Occipital lobe (tissue), 2 donors: Measurements from ENCODE around the gene SPSB1. TPM values are rescaled to one million over a fixed set of nuclear protein-coding genes. Genes with fewer than 3 reads are reported as not detected.
"Not testable (repeated sequence)": the region's sequence is repeated elsewhere in the genome, so short reads cannot be mapped to it uniquely, and the experiment has no call there.

Experiments
- DNase-seq: peaks from one replicate; lab custom pipeline; 2025; lab: John Stamatoyannopoulos, UW
- total RNA-seq: library from RNA; depleted of rRNA; stranded (reverse); fragments of >200 nt; gene quantifications from one replicate; pipeline ENCODE4 v1.2.3, GENCODE V29; 2014

Gene SPSB1
- total RNA-seq, 1 donor from 2014 or later, result 2.3 TPM

- peak; percentile 41 for DNase-seq
Measured at GRCh38 chr1:9363061-9363471, 70.4 kb downstream of the SPSB1 start.

- DNase-seq, result no peak
Measured at GRCh38 chr1:9366298-9366697, 73.6 kb downstream of the SPSB1 start.

- DNase-seq, result no peak
Measured at GRCh38 chr1:9366943-9367780, 74.5 kb downstream of the SPSB1 start.

- no peak for DNase-seq
Measured at GRCh38 chr1:9367806-9368205, 75.1 kb downstream of the SPSB1 start.

GRCh38 chr1:9368356-9368755, 75.7 kb downstream of the SPSB1 start:
- DNase-seq, result no peak

- DNase-seq, result no peak
Measured at GRCh38 chr1:9369964-9370788, 77.5 kb downstream of the SPSB1 start.

GRCh38 chr1:9371391-9371935, 78.8 kb downstream of the SPSB1 start:
- DNase-seq, result no peak

GRCh38 chr1:9371951-9372350, 79.3 kb downstream of the SPSB1 start:
- no peak for DNase-seq

GRCh38 chr1:9373619-9374018, 80.9 kb downstream of the SPSB1 start:
- no peak for DNase-seq

GRCh38 chr1:9374748-9375341, 82.2 kb downstream of the SPSB1 start:
- DNase-seq, result no peak

- no peak for DNase-seq
Measured at GRCh38 chr1:9375912-9376311, 83.2 kb downstream of the SPSB1 start.

- no peak for DNase-seq
Measured at GRCh38 chr1:9376430-9376829, 83.7 kb downstream of the SPSB1 start.

- DNase-seq, result no peak
Measured at GRCh38 chr1:9376886-9377333, 84.2 kb downstream of the SPSB1 start.

GRCh38 chr1:9378801-9379200, 86.1 kb downstream of the SPSB1 start:
- DNase-seq, result no peak

- no peak for DNase-seq
Measured at GRCh38 chr1:9380711-9381110, 88.0 kb downstream of the SPSB1 start.

GRCh38 chr1:9382643-9383491, 90.2 kb downstream of the SPSB1 start:
- DNase-seq, result no peak

- DNase-seq, result no peak
Measured at GRCh38 chr1:9384128-9384527, 91.4 kb downstream of the SPSB1 start.

GRCh38 chr1:9384751-9385245, 92.1 kb downstream of the SPSB1 start:
- DNase-seq, result peak; percentile 40

GRCh38 chr1:9385392-9385791, 92.7 kb downstream of the SPSB1 start:
- not testable (repeated sequence) for DNase-seq

GRCh38 chr1:9385801-9386573, 93.3 kb downstream of the SPSB1 start:
- no peak for DNase-seq
